ENCODE results near the gene DIAPH3.
A peak's percentile ranks its signal among the peaks of the same experiment; 100 is the strongest.

Gene DIAPH3

GRCh38 chr13:59766236-59766635, 397.5 kb downstream of the DIAPH3 start:
- no peak for FAIRE-seq

GRCh38 chr13:59755632-59756290, 408.0 kb downstream of the DIAPH3 start:
- FAIRE-seq: no peak

- FAIRE-seq: no peak
Measured at GRCh38 chr13:59754411-59754810, 409.3 kb downstream of the DIAPH3 start.

GRCh38 chr13:59750860-59751259, 412.9 kb downstream of the DIAPH3 start:
- FAIRE-seq: no peak

- FAIRE-seq: no peak
Measured at GRCh38 chr13:59748046-59748445, 415.7 kb downstream of the DIAPH3 start.

- FAIRE-seq: no peak
Measured at GRCh38 chr13:59747529-59747928, 416.2 kb downstream of the DIAPH3 start.

- no peak for FAIRE-seq
Measured at GRCh38 chr13:59746291-59746962, 417.3 kb downstream of the DIAPH3 start.

GRCh38 chr13:59745392-59745788, 418.3 kb downstream of the DIAPH3 start:
- FAIRE-seq: no peak

- FAIRE-seq: no peak
Measured at GRCh38 chr13:59744747-59745391, 418.9 kb downstream of the DIAPH3 start.

- no peak for FAIRE-seq
Measured at GRCh38 chr13:59743195-59743594, 420.5 kb downstream of the DIAPH3 start.

GRCh38 chr13:59742467-59742866, 421.3 kb downstream of the DIAPH3 start:
- FAIRE-seq: no peak

- no peak for FAIRE-seq
Measured at GRCh38 chr13:59738921-59739320, 424.8 kb downstream of the DIAPH3 start.

- no peak for FAIRE-seq
Measured at GRCh38 chr13:59734393-59734792, 429.3 kb downstream of the DIAPH3 start.

GRCh38 chr13:59733744-59734143, 430.0 kb downstream of the DIAPH3 start:
- FAIRE-seq: no peak

- FAIRE-seq: no peak
Measured at GRCh38 chr13:59730026-59730425, 433.7 kb downstream of the DIAPH3 start.

- FAIRE-seq: no peak
Measured at GRCh38 chr13:59728896-59729545, 434.7 kb downstream of the DIAPH3 start.

- no peak for FAIRE-seq
Measured at GRCh38 chr13:59721926-59722910, 441.5 kb downstream of the DIAPH3 start.

GRCh38 chr13:59715611-59716010, 448.1 kb downstream of the DIAPH3 start:
- no peak for FAIRE-seq

GRCh38 chr13:59710996-59711701, 452.6 kb downstream of the DIAPH3 start:
- FAIRE-seq: peak; percentile 90

- no peak for FAIRE-seq
Measured at GRCh38 chr13:59710416-59710815, 453.3 kb downstream of the DIAPH3 start.

All from endometrium (tissue), 2 donors.